GM12891 (cell line): ENCODE results near the gene GPR89B.
"Not testable (repeated sequence)": the region's sequence is repeated elsewhere in the genome, so short reads cannot be mapped to it uniquely, and the experiment has no call there.

ENCODE experiments used
- POLR2A ChIP-seq: IDR thresholded peaks from 2 replicates; pipeline ENCODE4 v1.6.1; 2011; ENCODE audit warnings: low read depth, low read length, control low read depth
- POLR2AphosphoS5 ChIP-seq: IDR thresholded peaks from 2 replicates; pipeline ENCODE4 v1.6.1; 2011; ENCODE audit warnings: low read depth, low read length, control low read depth
- SPI1 ChIP-seq: IDR thresholded peaks from 2 replicates; pipeline ENCODE4 v1.6.1; 2011; ENCODE audit warnings: low read depth, low read length, control low read depth
- TAF1 ChIP-seq: IDR thresholded peaks from 2 replicates; pipeline ENCODE4 v1.6.1; 2011; ENCODE audit warnings: low read depth, low read length, control low read depth

DNA sequence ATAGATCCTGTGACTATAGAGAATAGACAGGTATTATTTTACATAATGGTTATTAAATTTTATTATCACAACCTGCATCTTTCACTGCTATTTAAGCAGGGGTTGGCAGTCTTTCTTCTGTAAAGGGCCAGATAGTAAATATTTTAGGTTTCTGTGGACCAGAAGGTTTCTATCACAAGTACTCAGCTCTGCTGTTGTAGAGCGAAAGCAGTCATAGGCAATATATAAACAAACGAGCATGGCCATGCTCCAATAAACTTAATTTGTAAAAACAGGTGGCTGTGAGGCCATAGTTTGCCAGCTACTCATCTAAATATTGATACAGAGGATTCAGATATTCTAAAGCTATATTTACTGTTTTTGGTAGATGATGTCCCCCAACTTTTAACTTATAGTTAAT, 12.2 kb downstream of the GPR89B start:
- TF ChIP-seq POLR2A, POLR2AphosphoS5, TAF1, SPI1: not testable (repeated sequence)
